MM.1S (cell line): ENCODE results near the gene ELMO1.

Source experiments
- DNase-seq: peaks from one replicate; pipeline ENCODE4 v3.0.0-alpha.2; 2015
- H2AFZ ChIP-seq: fragments of 300-600 bp; sonication (generic); 2 replicates; pipeline ENCODE4 v1.6.0; 2016; ENCODE audit warnings: antibody characterized with exemption, low read length
- H3F3A ChIP-seq: fragments of 300-600 bp; sonication (generic); 2 replicates; pipeline ENCODE4 v1.6.1; 2016; ENCODE audit warnings: mild to moderate bottlenecking, antibody characterized with exemption, low read length, moderate library complexity, mixed read lengths; ENCODE audit not compliant: insufficient read depth
- H3K27ac ChIP-seq: fragments of 300-600 bp; sonication (generic); 2 replicates; pipeline ENCODE4 v1.5.1; 2016; ENCODE audit warnings: mild to moderate bottlenecking, low read length
- H3K27me3 ChIP-seq: fragments of 300-600 bp; sonication (generic); replicated peaks from 2 replicates; pipeline ENCODE4 v1.6.0; 2016; ENCODE audit warnings: low read length; ENCODE audit not compliant: insufficient read depth
- H3K36me3 ChIP-seq: fragments of 300-600 bp; sonication (generic); replicated peaks from 2 replicates; pipeline ENCODE4 v1.6.1; 2016; ENCODE audit warnings: mild to moderate bottlenecking, low read length, mixed read lengths; ENCODE audit not compliant: insufficient read depth
- H3K4me1 ChIP-seq: fragments of 300-600 bp; sonication (generic); 2 replicates; pipeline ENCODE4 v1.6.1; 2016; ENCODE audit warnings: low read length, mixed read lengths
- H3K4me2 ChIP-seq: fragments of 300-600 bp; sonication (generic); 2 replicates; pipeline ENCODE4 v1.6.0; 2016; ENCODE audit warnings: low read depth, low read length
- H3K4me3 ChIP-seq: fragments of 300-600 bp; sonication (generic); 2 replicates; pipeline ENCODE4 v1.5.1; 2016; ENCODE audit warnings: low read length, mixed read lengths
- H3K79me2 ChIP-seq: fragments of 300-600 bp; sonication (generic); 2 replicates; pipeline ENCODE4 v1.6.1; 2016; ENCODE audit warnings: mixed run types, low read length, mixed read lengths
- H3K9ac ChIP-seq: fragments of 300-600 bp; sonication (generic); 2 replicates; pipeline ENCODE4 v1.6.1; 2016; ENCODE audit warnings: low read length, mixed read lengths
- H3K9me2 ChIP-seq: fragments of 300-600 bp; sonication (generic); replicated peaks from 2 replicates; pipeline ENCODE4 v1.6.1; 2016; ENCODE audit warnings: mild to moderate bottlenecking, low read length, mixed read lengths; ENCODE audit not compliant: insufficient read depth
- H3K9me3 ChIP-seq: fragments of 300-600 bp; sonication (generic); replicated peaks from 2 replicates; pipeline ENCODE4 v1.6.1; 2016; ENCODE audit warnings: mild to moderate bottlenecking, low read length, mixed read lengths; ENCODE audit not compliant: insufficient read depth
- H4K20me1 ChIP-seq: fragments of 300-600 bp; sonication (generic); 2 replicates; pipeline ENCODE4 v1.6.1; 2016; ENCODE audit warnings: mild to moderate bottlenecking, low read length, moderate library complexity, mixed read lengths; ENCODE audit not compliant: insufficient read depth
- EZH2 ChIP-seq: fragments of 300-600 bp; sonication (generic); optimal IDR thresholded peaks from 2 replicates; pipeline ENCODE3; 2017; ENCODE audit warnings: low read depth, mild to moderate bottlenecking, antibody characterized with exemption, low read length, mixed read lengths
- EZH2phosphoT487 ChIP-seq: fragments of 300-600 bp; sonication (generic); IDR thresholded peaks from 2 replicates; pipeline ENCODE4 v1.6.1; 2018; ENCODE audit warnings: antibody characterized with exemption, low read length
- TF ChIP-seq, protein P1 (sequence below): fragments of 300-600 bp; sonication (generic); IDR thresholded peaks from 2 replicates; pipeline ENCODE4 v1.5.1; 2016; ENCODE audit warnings: antibody characterized with exemption, low read length, mixed read lengths

The ELMO1 gene

DNA sequence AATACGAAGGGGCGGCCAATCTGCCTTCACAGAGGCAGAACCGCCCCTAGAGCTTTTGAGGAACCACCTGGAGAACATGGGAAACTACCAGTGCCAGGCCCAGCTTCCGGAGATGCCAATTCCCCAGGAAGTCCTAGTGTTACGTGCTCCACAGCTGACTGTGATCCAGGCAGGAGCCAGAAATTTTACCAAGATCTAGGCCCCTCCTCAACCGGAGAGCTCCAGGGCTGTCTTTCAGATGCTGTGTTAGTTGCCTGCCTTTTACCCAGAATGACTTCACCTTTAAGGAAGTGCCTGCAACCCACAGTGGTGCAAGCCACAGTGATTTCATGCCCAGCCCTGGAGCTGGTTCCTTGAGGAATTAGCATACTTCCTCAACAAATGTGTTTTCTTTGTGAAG is 62.9 kb downstream of the ELMO1 start:
- H4K20me1 ChIP-seq, result no peaks in the 10 kb centered on the region
- H3K4me3 ChIP-seq, result no peak overlapping the region
- H3K4me1 ChIP-seq, result no peaks in the 10 kb centered on the region
- H3K36me3 ChIP-seq, result no peaks in the 10 kb centered on the region
- H3K4me2 ChIP-seq, result no peak overlapping the region
- H3K27me3 ChIP-seq, result no peaks in the 10 kb centered on the region
- H3K9ac ChIP-seq, result no peak overlapping the region
- TF ChIP-seq EZH2phosphoT487 (no peak), EZH2 (no peak)
- TF ChIP-seq, protein P1, sequence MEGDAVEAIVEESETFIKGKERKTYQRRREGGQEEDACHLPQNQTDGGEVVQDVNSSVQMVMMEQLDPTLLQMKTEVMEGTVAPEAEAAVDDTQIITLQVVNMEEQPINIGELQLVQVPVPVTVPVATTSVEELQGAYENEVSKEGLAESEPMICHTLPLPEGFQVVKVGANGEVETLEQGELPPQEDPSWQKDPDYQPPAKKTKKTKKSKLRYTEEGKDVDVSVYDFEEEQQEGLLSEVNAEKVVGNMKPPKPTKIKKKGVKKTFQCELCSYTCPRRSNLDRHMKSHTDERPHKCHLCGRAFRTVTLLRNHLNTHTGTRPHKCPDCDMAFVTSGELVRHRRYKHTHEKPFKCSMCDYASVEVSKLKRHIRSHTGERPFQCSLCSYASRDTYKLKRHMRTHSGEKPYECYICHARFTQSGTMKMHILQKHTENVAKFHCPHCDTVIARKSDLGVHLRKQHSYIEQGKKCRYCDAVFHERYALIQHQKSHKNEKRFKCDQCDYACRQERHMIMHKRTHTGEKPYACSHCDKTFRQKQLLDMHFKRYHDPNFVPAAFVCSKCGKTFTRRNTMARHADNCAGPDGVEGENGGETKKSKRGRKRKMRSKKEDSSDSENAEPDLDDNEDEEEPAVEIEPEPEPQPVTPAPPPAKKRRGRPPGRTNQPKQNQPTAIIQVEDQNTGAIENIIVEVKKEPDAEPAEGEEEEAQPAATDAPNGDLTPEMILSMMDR, result no peak
- H3K9me2 ChIP-seq, result no peaks in the 10 kb centered on the region
- H3K79me2 ChIP-seq, result no peaks in the 10 kb centered on the region
- H3F3A ChIP-seq, result no peaks in the 10 kb centered on the region
- no peak for DNase-seq
- no peak overlapping the region for H3K27ac ChIP-seq
- no peak overlapping the region for H2AFZ ChIP-seq
- H3K9me3 ChIP-seq, result no peaks in the 10 kb centered on the region

DNA sequence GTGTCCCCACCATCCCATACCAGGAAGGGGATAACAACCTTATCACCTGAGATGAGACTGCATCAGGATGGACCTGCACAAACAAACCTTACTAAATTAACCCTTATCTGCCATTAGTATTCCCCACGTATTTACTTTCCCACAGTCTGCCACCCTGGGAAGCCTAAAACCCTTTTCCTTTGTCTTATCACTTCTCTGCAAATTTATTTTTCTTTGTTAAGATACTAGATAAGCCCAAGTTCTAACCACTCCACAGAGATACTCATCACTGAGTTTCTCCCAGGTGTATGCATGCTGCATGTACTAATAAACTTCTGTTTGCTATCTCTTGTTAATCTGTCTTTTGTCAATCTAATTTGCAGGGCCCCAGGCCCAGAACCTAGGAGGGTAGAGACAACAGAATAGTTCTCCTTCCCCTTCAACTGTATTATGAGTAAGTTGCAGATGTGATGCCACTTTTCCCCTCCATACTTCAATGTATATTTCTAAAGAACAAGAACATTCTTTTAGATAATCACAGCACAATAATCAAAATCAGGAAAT is 66.0 kb downstream of the ELMO1 start:
- Histone ChIP-seq H3K4me3 (no peak overlapping the region), H2AFZ (no peak overlapping the region), H4K20me1 (no peaks in the 10 kb centered on the region)

DNA sequence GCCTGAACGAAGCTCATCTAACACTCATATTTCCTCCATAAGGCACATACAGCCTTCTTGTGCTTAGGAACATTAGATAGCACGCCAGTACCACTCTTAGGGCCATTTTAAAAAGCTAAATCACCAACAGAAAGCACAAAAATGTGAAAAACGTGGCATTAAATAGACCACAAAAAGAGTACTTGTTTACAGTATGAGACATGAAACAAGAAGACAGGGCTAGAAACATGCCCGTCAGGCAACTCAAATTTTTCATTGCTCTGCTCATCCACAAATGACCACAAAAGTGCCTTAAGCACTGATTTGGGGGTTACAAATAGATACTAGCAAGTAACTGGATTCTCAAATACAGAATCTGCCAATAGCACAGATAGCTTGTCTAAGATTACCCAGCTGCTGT is 67.8 kb downstream of the ELMO1 start:
- Histone ChIP-seq H3K27ac (no peak overlapping the region), H3K9me2 (no peaks in the 10 kb centered on the region), H2AFZ (no peak overlapping the region), H3K27me3 (no peaks in the 10 kb centered on the region), H3K4me3 (no peak overlapping the region), H4K20me1 (no peaks in the 10 kb centered on the region), H3K4me1 (no peaks in the 10 kb centered on the region), H3K4me2 (no peak overlapping the region), H3F3A (no peaks in the 10 kb centered on the region), H3K79me2 (no peaks in the 10 kb centered on the region), H3K36me3 (no peaks in the 10 kb centered on the region), H3K9me3 (no peaks in the 10 kb centered on the region), H3K9ac (no peak overlapping the region)
- TF ChIP-seq, protein P1, result no peak
- TF ChIP-seq EZH2phosphoT487 (no peak), EZH2 (no peak)
- DNase-seq, result no peak

More for the DNA sequence above, 66.0 kb downstream of the ELMO1 start:
- no peaks in the 10 kb centered on the region for H3K79me2 ChIP-seq
- H3K27ac ChIP-seq, result no peak overlapping the region
- no peaks in the 10 kb centered on the region for H3K9me3 ChIP-seq
- H3K4me1 ChIP-seq, result no peaks in the 10 kb centered on the region
- H3K36me3 ChIP-seq, result no peaks in the 10 kb centered on the region
- H3F3A ChIP-seq, result no peaks in the 10 kb centered on the region
- no peak for DNase-seq
- no peaks in the 10 kb centered on the region for H3K9me2 ChIP-seq
- no peak overlapping the region for H3K9ac ChIP-seq
- H3K27me3 ChIP-seq, result no peaks in the 10 kb centered on the region
- H3K4me2 ChIP-seq, result no peak overlapping the region
- no peak for TF ChIP-seq EZH2phosphoT487
- TF ChIP-seq EZH2, result no peak
- TF ChIP-seq, protein P1, result no peak
